Sigmoid colon (tissue), 4 donors: Measurements from ENCODE around the gene EHBP1.

Experiments
- POLR2A ChIP-seq, 2 donors: fragments of 450-650 bp; IDR thresholded peaks; one replicate each; pipeline ENCODE4 v1.6.1; 2016; ENCODE audit warnings: antibody characterized with exemption in 2 of 2, mild to moderate bottlenecking in 2 of 2, moderate library complexity in 2 of 2
- POLR2AphosphoS5 ChIP-seq, 4 donors: sonication (generic); formaldehyde crosslinking; IDR thresholded peaks; one replicate each; pipeline ENCODE4 v1.6.1; 2017; ENCODE audit warnings: antibody characterized with exemption in 4 of 4
- TF ChIP-seq, protein P1 (sequence below), 4 experiments: fragments of 450-650 bp in 3 of 4; fragments of 200-600 bp in 1 of 4; IDR thresholded peaks; one replicate each; pipeline ENCODE4 v1.5.1; 2016 to 2019; ENCODE audit warnings: antibody characterized with exemption in 4 of 4, mild to moderate bottlenecking in 3 of 4, moderate library complexity in 2 of 4

- TF ChIP-seq, protein P1, sequence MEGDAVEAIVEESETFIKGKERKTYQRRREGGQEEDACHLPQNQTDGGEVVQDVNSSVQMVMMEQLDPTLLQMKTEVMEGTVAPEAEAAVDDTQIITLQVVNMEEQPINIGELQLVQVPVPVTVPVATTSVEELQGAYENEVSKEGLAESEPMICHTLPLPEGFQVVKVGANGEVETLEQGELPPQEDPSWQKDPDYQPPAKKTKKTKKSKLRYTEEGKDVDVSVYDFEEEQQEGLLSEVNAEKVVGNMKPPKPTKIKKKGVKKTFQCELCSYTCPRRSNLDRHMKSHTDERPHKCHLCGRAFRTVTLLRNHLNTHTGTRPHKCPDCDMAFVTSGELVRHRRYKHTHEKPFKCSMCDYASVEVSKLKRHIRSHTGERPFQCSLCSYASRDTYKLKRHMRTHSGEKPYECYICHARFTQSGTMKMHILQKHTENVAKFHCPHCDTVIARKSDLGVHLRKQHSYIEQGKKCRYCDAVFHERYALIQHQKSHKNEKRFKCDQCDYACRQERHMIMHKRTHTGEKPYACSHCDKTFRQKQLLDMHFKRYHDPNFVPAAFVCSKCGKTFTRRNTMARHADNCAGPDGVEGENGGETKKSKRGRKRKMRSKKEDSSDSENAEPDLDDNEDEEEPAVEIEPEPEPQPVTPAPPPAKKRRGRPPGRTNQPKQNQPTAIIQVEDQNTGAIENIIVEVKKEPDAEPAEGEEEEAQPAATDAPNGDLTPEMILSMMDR (IDR thresholded peaks at IDR 0.05) = no peak
- TF ChIP-seq POLR2A (IDR thresholded peaks at IDR 0.05) (no peak), POLR2AphosphoS5 (IDR thresholded peaks at IDR 0.05) (no peak)
Measured at GRCh38 chr2:62972601-62973000, 267.1 kb downstream of the EHBP1 start.
